Right lobe of liver (tissue), 6 donors: ENCODE results near the gene SNX6. TPM values are rescaled to one million over a fixed set of nuclear protein-coding genes. Genes with fewer than 3 reads are reported as not detected.
"Not testable (repeated sequence)": the region's sequence is repeated elsewhere in the genome, so short reads cannot be mapped to it uniquely, and the experiment has no call there.

Experiments used
- ATAC-seq, 4 donors: fragments of 200-7000 bp; cut with Tn5 transposase; one replicate each; pipeline ENCODE4 v1.9.1; 2020; ENCODE audit warnings: mild to moderate bottlenecking in 4 of 4, moderate library complexity in 4 of 4
- DNase-seq, 3 donors: peaks; one replicate each; pipeline ENCODE4 v3.0.0-alpha.2; 2020
- H3K27ac ChIP-seq, 3 donors: fragments of 200-600 bp; one replicate each; pipeline ENCODE4 v1.8.0; 2022
- H3K27me3 ChIP-seq, 2 donors: fragments of 200-600 bp; one replicate each; pipeline ENCODE4 v1.8.0; 2022
- H3K36me3 ChIP-seq, 4 donors: fragments of 200-600 bp; sonication (generic) in 1 of 4; one replicate each; pipeline versions ENCODE4 v1.5.1 to v1.8.0; 2017 to 2022; ENCODE audit warnings: control low read depth in 1 of 4
- H3K4me1 ChIP-seq, 4 donors: fragments of 200-600 bp; sonication (generic) in 1 of 4; one replicate each; pipeline versions ENCODE4 v1.5.1 to v1.8.0; 2017 to 2022; ENCODE audit warnings: control low read depth in 1 of 4
- H3K4me3 ChIP-seq, 3 donors: fragments of 200-600 bp; one replicate each; pipeline ENCODE4 v1.8.0; 2022
- H3K9me3 ChIP-seq, 4 donors: fragments of 200-600 bp; sonication (generic) in 1 of 4; one replicate each; pipeline versions ENCODE4 v1.5.1 to v1.8.0; 2017 to 2022; ENCODE audit warnings: control low read depth in 1 of 4
- CTCF ChIP-seq, 4 donors: fragments of 200-600 bp in 3 of 4; fragments of 450-650 bp in 1 of 4; IDR thresholded peaks; one replicate each; pipeline versions ENCODE4 v1.5.1 to v1.8.0; 2016 to 2022; ENCODE audit warnings: antibody characterized with exemption in 4 of 4, mild to moderate bottlenecking in 2 of 4
- POLR2A ChIP-seq: fragments of 450-650 bp; IDR thresholded peaks from one replicate; pipeline ENCODE4 v1.6.1; 2017; ENCODE audit warnings: antibody characterized with exemption, mild to moderate bottlenecking
- WGBS: methylation state at CpG from one replicate; pipeline ENCODE4 v1.1.6; 2018; ENCODE audit warnings: low coverage, low lambda C conversion rate; ENCODE audit not compliant: insufficient coverage; ENCODE audit errors: missing lambda C conversion rate; 5-methylcytosine and 5-hydroxymethylcytosine counted together
- intact Hi-C, 2 donors: fragments of 100-400 bp; cut with DNase I; formaldehyde crosslinking; loops; one replicate each; pipeline versions ENCODE4 v1.11.2 to v1.14.1; 2022
- total RNA-seq, 6 experiments: library from RNA; depleted of rRNA in 2 of 6; stranded (reverse); fragments of >200 nt in 2 of 6; fragmentation: NEBNext Ultra II Directional in 3 of 6; extraction: Animal tissue kit (Norgen Biotek cat#: 25700) in 3 of 6; gene quantifications; one replicate each; pipeline versions ENCODE4 v1.1.0 to v1.2.4, GENCODE V29; 2016 to 2023
- donor health status: DM: no; HTN: yes; CAD: no.
- donor health status: DM: no; HTN: no; CAD: no.
- donor health status: DM: no; HTN: no; CAD: no.
- donor health status: DM: no; HTN: yes; CAD: no.
- donor health status: DM: no; HTN: yes; CAD: no.

The SNX6 gene
- total RNA-seq, 6 experiments from 2014 or later: 16.4 to 49.7 (median 31.5) TPM

- Histone ChIP-seq H3K36me3 (no peaks in the 10 kb centered on the region), H3K9me3 (no peaks in the 10 kb centered on the region), H3K4me1 (no peaks in the 10 kb centered on the region), H3K27ac (peak overlapping the region in 2 of 3 donors; percentile 9 to 34), H3K27me3 (no peaks in the 10 kb centered on the region), H3K4me3 (no peak overlapping the region)
- no peak for TF ChIP-seq CTCF (IDR thresholded peaks at IDR 0.05)
- no peak for TF ChIP-seq POLR2A
- 23% methylated on average over 2 of the region's 2 CpGs for WGBS
- intact Hi-C loops: no loop called here
- ATAC-seq (peak; percentile 69 to 84 (median 74)), DNase-seq (peak in 1 of 3 donors; percentile 52)
These were observed 36.0 kb upstream of the SNX6 start for GRCh38 chr14:34665785-34666435.

GRCh38 chr14:34662561-34663088 lies 32.7 kb upstream of the SNX6 start:
- no peak overlapping the region for H3K27ac ChIP-seq
- TF ChIP-seq POLR2A (no peak), CTCF (IDR thresholded peaks at IDR 0.05) (no peak)
- no peaks in the 10 kb centered on the region for H3K27me3 ChIP-seq
- no peaks in the 10 kb centered on the region for H3K9me3 ChIP-seq
- H3K4me3 ChIP-seq: no peak overlapping the region
- DNase-seq (no peak), ATAC-seq (no peak)
- H3K4me1 ChIP-seq: no peaks in the 10 kb centered on the region
- intact Hi-C loops: no loop called here
- 88% methylated on average over 4 of the region's 4 CpGs for WGBS
- H3K36me3 ChIP-seq: no peaks in the 10 kb centered on the region

GRCh38 chr14:34660796-34661195 lies 30.8 kb upstream of the SNX6 start:
- Histone ChIP-seq H3K27ac (no peak overlapping the region), H3K9me3 (no peaks in the 10 kb centered on the region), H3K36me3 (no peaks in the 10 kb centered on the region), H3K4me3 (no peak overlapping the region), H3K27me3 (no peaks in the 10 kb centered on the region), H3K4me1 (no peaks in the 10 kb centered on the region)
- DNase-seq (no peak), ATAC-seq (no peak)
- intact Hi-C loops: no loop called here
- no peak for TF ChIP-seq POLR2A
- no peak for TF ChIP-seq CTCF (IDR thresholded peaks at IDR 0.05)

- no peaks in the 10 kb centered on the region for H3K36me3 ChIP-seq
- no peak overlapping the region for H3K4me3 ChIP-seq
- no peaks in the 10 kb centered on the region for H3K4me1 ChIP-seq
- DNase-seq: no peak
- 73% methylated on average over 1 of the region's 1 CpG for WGBS
- no peak for ATAC-seq
- TF ChIP-seq POLR2A (no peak), CTCF (IDR thresholded peaks at IDR 0.05) (no peak)
- H3K9me3 ChIP-seq: no peaks in the 10 kb centered on the region
- intact Hi-C loops: no loop called here
- no peak overlapping the region for H3K27ac ChIP-seq
- H3K27me3 ChIP-seq: no peaks in the 10 kb centered on the region
These were observed 26.0 kb upstream of the SNX6 start for GRCh38 chr14:34655959-34656358.

- H3K36me3 ChIP-seq, H3K27me3 ChIP-seq, H3K9me3 ChIP-seq, intact Hi-C loops, ATAC-seq, H3K4me1 ChIP-seq, H3K27ac ChIP-seq, H3K4me3 ChIP-seq, DNase-seq: not testable (repeated sequence)
- WGBS: 100% methylated on average over 2 of the region's 2 CpGs
These were observed 23.1 kb upstream of the SNX6 start for GRCh38 chr14:34653073-34653472.

GRCh38 chr14:34652348-34652747 lies 22.4 kb upstream of the SNX6 start:
- H3K9me3 ChIP-seq, H3K27me3 ChIP-seq, H3K4me3 ChIP-seq, intact Hi-C loops, ATAC-seq, DNase-seq, H3K36me3 ChIP-seq, H3K4me1 ChIP-seq, H3K27ac ChIP-seq: not testable (repeated sequence)
- 83% methylated on average over 1 of the region's 1 CpG for WGBS
